Kidney (tissue), 14 donors: Measurements from ENCODE around the gene PTPRT. TPM values are rescaled to one million over a fixed set of nuclear protein-coding genes. Genes with fewer than 3 reads are reported as not detected.

ENCODE experiments used
- DNase-seq, 5 donors: peaks; one replicate each; pipeline ENCODE4 v3.0.0-alpha.2; 2013 to 2020
- FAIRE-seq: peaks from 2 replicates; lab custom pipeline; 2012; peaks lifted over from hg19 to GRCh38; lab: Jason Lieb, UNC
- H3K27ac ChIP-seq, 2 donors: one replicate each; pipeline ENCODE4 v1.7.0; 2013; ENCODE audit warnings: low read depth in 2 of 2, low read length in 2 of 2, inconsistent platforms in 1 of 2
- H3K27me3 ChIP-seq: one replicate; pipeline ENCODE4 v1.7.1; 2013; ENCODE audit warnings: low read length, inconsistent platforms; ENCODE audit not compliant: control insufficient read depth, insufficient read depth
- H3K36me3 ChIP-seq, 3 donors: one replicate each; pipeline versions ENCODE4 v1.7.0 to v1.7.1; 2013; ENCODE audit warnings: low read length in 3 of 3, control low read depth in 1 of 3, inconsistent platforms in 1 of 3; ENCODE audit not compliant: insufficient read depth in 3 of 3, control insufficient read depth in 2 of 3
- H3K4me1 ChIP-seq, 3 donors: one replicate each; pipeline versions ENCODE4 v1.7.0 to v1.7.1; 2013; ENCODE audit warnings: low read length in 3 of 3, inconsistent platforms in 1 of 3, low read depth in 1 of 3; ENCODE audit not compliant: control insufficient read depth in 2 of 3, insufficient read depth in 2 of 3
- H3K4me3 ChIP-seq, 3 donors: one replicate each; pipeline versions ENCODE4 v1.7.0 to v1.8.1; 2013; ENCODE audit warnings: low read length in 3 of 3, control low read depth in 1 of 3, inconsistent platforms in 1 of 3
- H3K9ac ChIP-seq, 3 donors: one replicate each; pipeline versions ENCODE4 v1.7.0 to v1.7.1; 2013; ENCODE audit warnings: low read length in 3 of 3, control low read depth in 1 of 3, inconsistent platforms in 1 of 3
- H3K9me3 ChIP-seq, 3 donors: one replicate each; pipeline versions ENCODE4 v1.7.0 to v1.7.1; 2013; ENCODE audit warnings: low read length in 3 of 3, control low read depth in 1 of 3, inconsistent platforms in 1 of 3; ENCODE audit not compliant: control insufficient read depth in 2 of 3, insufficient read depth in 1 of 3
- CTCF ChIP-seq: IDR thresholded peaks from 3 replicates; pipeline ENCODE4 v1.5.1; 2012; ENCODE audit warnings: mild to moderate bottlenecking, moderate library complexity, borderline replicate concordance; ENCODE audit not compliant: insufficient read depth; ENCODE audit errors: extremely low read depth
- intact Hi-C: fragments of 100-400 bp; cut with DNase I; formaldehyde crosslinking; loops from one replicate; pipeline ENCODE4 v1.11.1; 2022
- polyA plus RNA-seq: library from polyadenylated mRNA; stranded (reverse); fragments of 350-450 nt; fragmentation: Illumina TruSeq; extraction: RNeasy Lipid Tissue Mini Kit (QIAGEN cat#74804); gene quantifications from one replicate; pipeline ENCODE4 v1.2.3, GENCODE V29; 2014; ENCODE audit warnings: low read depth, low replicate concordance; ENCODE audit not compliant: insufficient read depth
- total RNA-seq: library from RNA; stranded (reverse); fragmentation: NEBNext Ultra II Directional; extraction: Animal tissue kit (Norgen Biotek cat#: 25700); gene quantifications from one replicate; pipeline ENCODE4 v1.2.1, GENCODE V29; 2021
- donor health status: control.
- donor health status: control.
- donor health status: control.
- donor health status: control.
- donor health status: control.
- donor health status: DM: yes; HTN: yes; CAD: no.
- donor health status: Normal renal cell carcinoma (clear cell type).

The PTPRT gene
- total and polyA plus RNA-seq, 2 donors from 2014 or later = 0.60 TPM; not detected in 1

GRCh38 chr20:43202100-43202499 lies 12.4 kb upstream of the PTPRT start:
- Histone ChIP-seq H3K4me3 (no peak overlapping the region), H3K27me3 (no peaks in the 10 kb centered on the region), H3K4me1 (no peaks in the 10 kb centered on the region), H3K9ac (no peak overlapping the region), H3K9me3 (peaks cover 0 to 2% (median 0%) of the 10 kb centered on the region in 3 donors), H3K36me3 (no peaks in the 10 kb centered on the region), H3K27ac (no peak overlapping the region)
- intact Hi-C loops = no loop called here
- FAIRE-seq (no peak), DNase-seq (no peak)
- no peak for TF ChIP-seq CTCF

DNA sequence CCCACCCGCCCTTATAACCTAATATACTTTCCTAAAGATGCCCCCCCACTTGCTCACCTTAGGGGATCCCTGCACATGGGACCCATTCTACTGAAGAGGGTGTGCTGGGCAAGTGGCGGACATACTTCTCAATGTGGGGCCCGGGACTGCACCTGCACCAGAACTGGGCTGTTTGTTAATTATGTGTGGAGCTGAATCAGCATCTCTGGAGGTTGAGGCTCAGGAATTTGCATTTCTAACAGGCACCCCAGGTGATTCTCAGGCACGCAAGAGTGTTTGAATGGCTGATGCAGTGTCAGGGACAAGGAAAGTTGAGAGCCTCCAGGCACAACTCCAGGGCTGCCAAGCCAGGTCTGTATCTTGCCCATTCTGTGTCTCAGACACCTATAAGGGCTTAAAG lies 8.9 kb upstream of the PTPRT start:
- no peak for TF ChIP-seq CTCF
- Histone ChIP-seq H3K9ac (no peak overlapping the region), H3K9me3 (no peaks in the 10 kb centered on the region), H3K4me1 (no peaks in the 10 kb centered on the region), H3K4me3 (no peak overlapping the region), H3K27me3 (no peaks in the 10 kb centered on the region), H3K27ac (no peak overlapping the region), H3K36me3 (no peaks in the 10 kb centered on the region)
- FAIRE-seq (no peak), DNase-seq (no peak)
- intact Hi-C loops = no loop called here

DNA sequence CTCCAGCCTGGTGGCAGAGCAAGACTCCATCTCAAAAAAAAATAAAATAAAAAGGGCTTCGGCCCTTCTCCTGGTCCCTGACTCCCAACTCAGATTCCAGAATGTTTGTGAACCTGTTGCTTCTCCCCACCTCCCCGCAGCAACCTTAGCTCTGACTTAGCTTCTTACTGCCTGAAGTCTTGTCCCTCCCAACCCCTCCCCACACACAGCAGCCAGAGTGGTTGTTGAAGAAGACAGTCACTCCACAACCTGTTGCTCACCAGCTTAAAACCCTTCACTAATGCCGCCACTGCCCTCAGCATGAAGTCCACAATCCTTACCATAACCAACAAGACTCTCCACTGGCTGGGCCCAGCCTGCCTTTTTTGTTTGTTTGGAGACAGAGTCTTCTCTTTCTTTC lies 6.5 kb upstream of the PTPRT start:
- FAIRE-seq = no peak
- Histone ChIP-seq H3K36me3 (no peaks in the 10 kb centered on the region), H3K9ac (no peak overlapping the region), H3K27me3 (peaks cover 6% of the 10 kb centered on the region), H3K9me3 (no peaks in the 10 kb centered on the region), H3K4me3 (no peak overlapping the region), H3K4me1 (no peaks in the 10 kb centered on the region), H3K27ac (no peak overlapping the region)
- no peak for DNase-seq
- intact Hi-C loops = no loop called here
- no peak for TF ChIP-seq CTCF

DNA sequence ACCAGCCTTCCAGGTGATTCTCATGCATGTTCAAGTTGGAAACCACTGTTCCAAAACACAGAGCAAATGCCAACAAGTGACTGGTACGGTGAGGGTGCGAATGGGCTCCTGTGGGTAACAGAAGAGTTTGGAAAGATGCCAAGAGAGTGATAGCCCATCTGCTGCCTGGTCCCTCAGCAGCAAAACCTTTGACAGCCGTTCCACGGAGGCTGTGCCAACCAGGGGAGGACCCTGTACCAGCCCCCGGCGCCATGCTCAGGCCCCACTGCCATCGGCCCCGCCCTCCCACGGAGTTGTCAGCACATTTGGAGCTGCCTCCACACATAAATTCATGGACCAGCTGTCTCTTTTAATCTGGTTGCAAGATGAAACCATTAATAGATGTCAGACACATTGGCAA lies 4.4 kb upstream of the PTPRT start:
- FAIRE-seq = no peak
- Histone ChIP-seq H3K4me1 (no peaks in the 10 kb centered on the region), H3K36me3 (no peaks in the 10 kb centered on the region), H3K27ac (no peak overlapping the region), H3K4me3 (no peak overlapping the region), H3K27me3 (peaks cover 8% of the 10 kb centered on the region), H3K9ac (no peak overlapping the region), H3K9me3 (no peaks in the 10 kb centered on the region)
- DNase-seq = no peak
- TF ChIP-seq CTCF = no peak
- intact Hi-C loops = no loop called here
